ENCODE results near the gene TSKS.

TSKS gene, protein sequence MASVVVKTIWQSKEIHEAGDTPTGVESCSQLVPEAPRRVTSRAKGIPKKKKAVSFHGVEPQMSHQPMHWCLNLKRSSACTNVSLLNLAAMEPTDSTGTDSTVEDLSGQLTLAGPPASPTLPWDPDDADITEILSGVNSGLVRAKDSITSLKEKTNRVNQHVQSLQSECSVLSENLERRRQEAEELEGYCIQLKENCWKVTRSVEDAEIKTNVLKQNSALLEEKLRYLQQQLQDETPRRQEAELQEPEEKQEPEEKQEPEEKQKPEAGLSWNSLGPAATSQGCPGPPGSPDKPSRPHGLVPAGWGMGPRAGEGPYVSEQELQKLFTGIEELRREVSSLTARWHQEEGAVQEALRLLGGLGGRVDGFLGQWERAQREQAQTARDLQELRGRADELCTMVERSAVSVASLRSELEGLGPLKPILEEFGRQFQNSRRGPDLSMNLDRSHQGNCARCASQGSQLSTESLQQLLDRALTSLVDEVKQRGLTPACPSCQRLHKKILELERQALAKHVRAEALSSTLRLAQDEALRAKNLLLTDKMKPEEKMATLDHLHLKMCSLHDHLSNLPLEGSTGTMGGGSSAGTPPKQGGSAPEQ

GRCh38 chr19:49763230-49763629 is at the start of gene TSKS:
Gene TSKS (minus strand): TSS chr19:49763306. CDS start chr19:49763247, 59 bp downstream.
- no peak for DNase-seq (ENCODE audit: low spot score)

DNA sequence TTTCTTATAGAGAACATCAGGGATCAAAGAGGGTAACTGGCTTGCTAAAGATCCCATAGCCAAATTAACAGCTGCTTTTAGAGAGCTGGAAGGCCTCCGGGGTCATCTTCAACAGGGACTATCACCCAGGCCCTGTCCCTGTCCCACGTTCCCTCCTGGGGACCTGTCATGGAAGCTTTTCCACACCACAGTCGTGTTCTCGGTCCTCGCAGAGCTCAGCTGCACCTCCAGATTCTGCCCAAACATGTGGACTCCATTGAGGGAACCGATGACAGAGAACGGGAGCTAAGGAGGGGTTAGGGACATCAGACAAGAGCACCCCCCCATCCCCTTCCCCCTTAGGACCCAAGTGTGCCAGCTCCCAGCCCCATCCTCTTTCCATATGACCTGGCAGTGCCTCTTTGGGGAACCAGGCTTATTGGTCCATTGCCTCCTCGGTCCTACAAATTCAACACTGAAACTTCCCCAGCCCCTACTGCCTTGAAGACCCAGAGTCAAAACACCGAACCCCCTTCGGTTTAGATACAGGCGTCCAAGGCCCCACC is 49.4 kb upstream of the TSKS start:
- DNase-seq (ENCODE audit: low spot score): no peak

- DNase-seq (ENCODE audit: low spot score): no peak
These were observed 48.2 kb upstream of the TSKS start for GRCh38 chr19:49811328-49811727.

GRCh38 chr19:49809941-49810389 is 46.9 kb upstream of the TSKS start:
- DNase-seq (ENCODE audit: low spot score): no peak

- DNase-seq (ENCODE audit: low spot score): peak; percentile 27
These were observed 46.2 kb upstream of the TSKS start for GRCh38 chr19:49809160-49809940.

DNA sequence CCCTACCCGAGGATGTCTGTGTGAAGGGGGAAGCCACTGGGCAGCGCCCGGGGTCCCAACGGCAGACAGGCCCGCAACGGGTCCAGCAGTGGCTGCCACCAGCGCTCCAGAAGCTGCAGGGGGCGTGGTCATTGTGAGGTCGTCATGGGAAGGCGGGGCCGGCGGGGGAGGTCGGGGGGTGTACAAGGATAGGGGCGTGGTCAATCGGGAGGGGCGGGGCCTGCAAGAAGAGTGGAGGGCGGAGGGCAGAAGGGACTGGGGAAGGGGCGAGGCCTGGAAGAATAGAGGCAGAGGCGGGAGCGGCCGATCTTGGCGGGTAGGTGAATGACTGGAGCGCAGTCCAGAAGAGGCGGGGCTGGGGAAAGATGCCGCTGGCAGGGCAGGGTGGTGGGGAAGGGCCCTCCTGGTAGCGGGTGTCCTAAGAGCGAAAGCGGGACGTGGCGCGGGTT is 45.6 kb upstream of the TSKS start:
- peak; percentile 85 for DNase-seq (ENCODE audit: low spot score)

- DNase-seq (ENCODE audit: low spot score): no peak
These were observed 45.0 kb upstream of the TSKS start for GRCh38 chr19:49807904-49808675.

GRCh38 chr19:49807058-49807903 is 44.2 kb upstream of the TSKS start:
- DNase-seq (ENCODE audit: low spot score): no peak

GRCh38 chr19:49806620-49806959 is 43.5 kb upstream of the TSKS start:
- no peak for DNase-seq (ENCODE audit: low spot score)

DNA sequence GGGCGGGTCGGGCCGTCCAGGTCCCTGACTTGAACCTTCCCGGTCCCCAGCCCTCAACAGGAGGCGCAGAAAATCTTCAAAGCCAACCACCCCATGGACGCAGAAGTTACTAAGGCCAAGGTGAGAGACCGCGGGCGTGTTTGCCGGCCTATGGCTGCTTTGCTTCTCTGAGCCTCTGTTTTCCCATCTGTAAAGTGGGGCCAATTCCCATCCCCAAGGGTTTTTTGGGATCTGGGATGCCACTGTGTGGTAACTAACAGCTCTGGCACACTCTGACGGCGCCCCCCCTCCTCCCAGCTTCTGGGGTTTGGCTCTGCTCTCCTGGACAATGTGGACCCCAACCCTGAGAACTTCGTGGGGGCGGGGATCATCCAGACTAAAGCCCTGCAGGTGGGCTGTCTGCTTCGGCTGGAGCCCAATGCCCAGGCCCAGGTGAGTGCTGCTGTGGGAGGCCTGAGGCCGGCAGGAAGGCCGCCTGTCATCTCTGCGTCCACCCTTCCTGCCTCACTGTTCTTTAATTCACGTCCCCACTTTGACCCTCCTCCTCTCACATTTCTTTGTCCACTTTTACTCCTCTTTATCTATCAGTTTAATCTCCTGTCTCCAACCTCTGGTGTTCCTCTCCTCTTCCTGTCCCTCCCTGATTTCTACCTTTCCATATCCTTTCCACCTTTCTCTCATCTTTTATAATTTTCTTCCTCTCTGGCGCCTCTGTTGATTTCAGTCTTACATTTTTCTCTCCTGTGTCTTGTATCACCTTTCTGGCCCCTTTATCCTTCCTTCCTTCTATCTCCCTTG is 42.9 kb upstream of the TSKS start:
- no peak for DNase-seq (ENCODE audit: low spot score)

DNA sequence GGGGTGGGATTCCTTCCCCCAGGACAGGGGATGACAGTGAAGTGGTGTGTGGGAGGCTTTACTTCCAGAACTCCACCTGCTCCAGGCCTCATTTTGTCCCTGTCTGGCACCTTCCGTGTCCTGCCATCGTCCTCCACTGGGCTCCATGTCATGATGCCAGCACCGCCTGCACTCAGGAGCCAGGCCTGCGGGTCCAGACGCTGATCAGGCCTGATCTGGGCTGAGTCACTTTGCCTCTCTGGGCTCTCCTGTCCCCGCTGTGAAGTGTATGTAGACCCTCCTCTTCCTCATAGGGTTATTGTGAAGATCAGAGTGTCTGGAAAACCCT is 40.4 kb upstream of the TSKS start:
- no peak for DNase-seq (ENCODE audit: low spot score)

DNA sequence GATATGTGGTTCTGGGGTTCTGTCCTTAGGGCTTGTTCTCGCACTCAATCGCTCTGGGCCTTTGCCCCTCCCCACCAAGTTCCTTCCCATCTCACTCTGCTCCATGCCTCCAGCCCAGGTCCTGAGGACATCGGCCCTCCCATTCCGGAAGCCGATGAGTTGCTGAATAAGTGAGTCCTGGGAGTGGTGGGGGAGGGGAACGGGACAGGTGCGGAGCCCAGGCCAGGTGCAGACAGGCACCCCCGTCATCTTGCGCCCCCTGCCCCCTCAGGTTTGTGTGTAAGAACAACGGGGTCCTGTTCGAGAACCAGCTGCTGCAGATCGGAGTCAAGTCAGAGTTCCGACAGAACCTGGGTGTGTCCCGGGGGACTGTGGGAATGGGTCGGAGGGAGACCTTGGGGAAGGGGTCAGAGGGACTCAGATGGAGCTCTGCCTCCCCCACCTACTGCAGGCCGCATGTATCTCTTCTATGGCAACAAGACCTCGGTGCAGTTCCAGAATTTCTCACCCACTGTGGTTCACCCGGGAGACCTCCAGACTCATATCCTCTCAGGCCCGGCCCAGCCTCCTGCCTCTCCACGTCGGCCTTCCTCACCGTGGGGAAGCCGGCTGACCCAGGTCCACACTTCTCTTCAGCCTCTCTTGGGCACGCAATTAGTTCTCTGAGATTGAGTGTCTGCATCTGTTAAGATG is 39.9 kb upstream of the TSKS start:
- DNase-seq (ENCODE audit: low spot score): no peak

DNA sequence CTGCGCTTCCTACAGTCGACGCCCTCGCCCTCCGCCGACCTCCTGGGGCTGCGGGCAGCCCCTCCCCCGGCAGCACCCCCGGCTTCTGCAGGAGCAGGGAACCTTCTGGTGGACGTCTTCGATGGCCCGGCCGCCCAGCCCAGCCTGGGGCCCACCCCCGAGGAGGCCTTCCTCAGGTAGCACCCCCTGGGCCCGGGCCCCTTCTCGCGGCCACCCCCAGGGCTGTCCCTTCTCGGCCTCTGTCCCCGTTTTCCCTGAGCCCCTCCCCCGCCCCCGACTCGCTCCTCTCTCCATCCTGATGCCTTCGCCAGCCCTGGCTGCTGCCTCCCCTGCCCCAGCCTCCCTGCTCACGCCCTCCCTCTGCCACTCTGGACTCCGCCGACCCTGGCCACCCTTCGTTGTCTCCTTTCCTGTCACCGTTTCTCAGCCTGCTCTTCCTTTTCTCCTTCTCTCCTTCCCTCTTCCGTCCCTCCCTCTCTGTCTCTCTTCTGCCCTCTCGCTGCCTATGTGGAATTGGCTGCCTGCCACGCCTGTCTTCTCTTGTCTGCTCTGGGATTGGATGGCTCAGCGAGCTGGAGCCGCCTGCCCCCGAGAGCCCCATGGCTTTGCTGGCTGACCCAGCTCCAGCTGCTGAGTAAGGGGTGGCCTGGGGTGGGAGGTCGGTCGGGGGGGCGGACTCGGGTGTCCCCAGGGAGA is 39.0 kb upstream of the TSKS start:
- no peak for DNase-seq (ENCODE audit: low spot score)

DNA sequence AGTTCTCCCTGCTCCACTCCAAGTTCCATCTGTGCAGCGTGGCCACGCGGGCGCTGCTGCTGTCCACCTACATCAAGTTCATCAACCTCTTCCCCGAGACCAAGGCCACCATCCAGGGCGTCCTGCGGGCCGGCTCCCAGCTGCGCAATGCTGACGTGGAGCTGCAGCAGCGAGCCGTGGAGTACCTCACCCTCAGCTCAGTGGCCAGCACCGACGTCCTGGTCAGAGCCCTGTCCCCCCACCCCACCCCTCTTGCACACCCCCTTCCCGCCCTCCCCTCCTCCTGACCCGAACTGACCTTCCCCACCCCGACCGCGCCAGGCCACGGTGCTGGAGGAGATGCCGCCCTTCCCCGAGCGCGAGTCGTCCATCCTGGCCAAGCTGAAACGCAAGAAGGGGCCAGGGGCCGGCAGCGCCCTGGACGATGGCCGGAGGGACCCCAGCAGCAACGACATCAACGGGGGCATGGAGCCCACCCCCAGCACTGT is 38.3 kb upstream of the TSKS start:
- DNase-seq (ENCODE audit: low spot score): no peak

DNA sequence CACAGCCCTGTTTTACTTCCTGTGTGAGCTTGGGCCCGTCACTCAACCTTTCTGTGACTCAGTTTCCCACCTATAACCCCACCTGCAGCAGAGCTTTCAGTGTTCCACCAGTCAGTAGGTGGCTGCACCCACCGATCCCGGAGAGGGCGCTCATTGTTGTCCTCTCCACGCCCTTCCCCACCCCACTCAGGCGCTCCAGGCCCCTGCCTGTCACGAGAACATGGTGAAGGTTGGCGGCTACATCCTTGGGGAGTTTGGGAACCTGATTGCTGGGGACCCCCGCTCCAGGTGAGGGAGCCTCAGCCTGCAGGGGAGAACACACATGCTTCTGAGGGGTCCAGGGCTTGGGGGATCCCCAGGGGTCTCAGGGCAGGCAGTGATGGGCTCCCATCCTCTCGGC is 37.7 kb upstream of the TSKS start:
- no peak for DNase-seq (ENCODE audit: low spot score)

- DNase-seq (ENCODE audit: low spot score): no peak
These were observed 36.8 kb upstream of the TSKS start for GRCh38 chr19:49799798-49800376.

DNA sequence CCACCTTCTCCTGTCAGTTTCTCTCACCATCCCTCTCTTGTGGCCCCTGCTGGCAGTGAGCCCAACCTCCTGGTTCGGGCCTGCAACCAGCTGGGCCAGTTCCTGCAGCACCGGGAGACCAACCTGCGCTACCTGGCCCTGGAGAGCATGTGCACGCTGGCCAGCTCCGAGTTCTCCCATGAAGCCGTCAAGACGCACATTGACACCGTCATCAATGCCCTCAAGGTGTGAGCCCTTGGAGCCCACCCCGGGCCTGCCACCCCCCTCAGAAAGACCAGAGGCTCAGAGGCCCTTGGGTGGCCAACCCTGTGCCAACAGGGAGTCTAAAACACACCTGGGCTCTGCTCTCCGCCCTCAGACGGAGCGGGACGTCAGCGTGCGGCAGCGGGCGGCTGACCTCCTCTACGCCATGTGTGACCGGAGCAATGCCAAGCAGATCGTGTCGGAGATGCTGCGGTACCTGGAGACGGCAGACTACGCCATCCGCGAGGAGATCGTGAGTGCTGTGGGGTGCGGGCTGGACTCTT is 36.2 kb upstream of the TSKS start:
- DNase-seq (ENCODE audit: low spot score): no peak

GRCh38 chr19:49798574-49798973 is 35.5 kb upstream of the TSKS start:
- no peak for DNase-seq (ENCODE audit: low spot score)

Measured in CD4-positive, alpha-beta T cell treated with Interleukin-6 at 100 ng/mL for 8 hours (primary cell).